A673 (cell line): Measurements from ENCODE around the gene PFKFB4. TPM values are rescaled to one million over a fixed set of nuclear protein-coding genes. Genes with fewer than 3 reads are reported as not detected.

Experiments
- BruUV-seq: library from RNA; stranded (reverse); fragments of 400-500 nt; replicated peaks from 2 replicates; lab custom pipeline; 2021; lab: Mats Ljungman, UMichigan
- CTCF ChIA-PET: fragments of 300-600 bp; sonication (Branson Sonifier 250); formaldehyde crosslinking; loops from one replicate; lab custom pipeline; 2022; ENCODE audit warnings: antibody characterized with exemption; lab: Charles Lee
- POLR2A ChIA-PET: fragments of 300-600 bp; sonication (Branson Sonifier 250); formaldehyde crosslinking; loops from one replicate; lab custom pipeline; 2022; ENCODE audit warnings: antibody characterized with exemption; ENCODE audit not compliant: low non-redundant PET; lab: Charles Lee
- DNase-seq: peaks from one replicate; pipeline ENCODE4 v3.0.0-alpha.2; 2015; ENCODE audit warnings: low spot score
- H3K27ac ChIP-seq: fragments of 200-600 bp; sonication (generic); 2 replicates; pipeline ENCODE4 v1.5.1; 2016; ENCODE audit warnings: mixed run types, low read depth, mild to moderate bottlenecking, mixed read lengths, antibody characterized with exemption, low read length; ENCODE audit not compliant: poor library complexity, severe bottlenecking
- H3K27me3 ChIP-seq: fragments of 200-600 bp; sonication (generic); replicated peaks from 2 replicates; pipeline ENCODE4 v1.6.1; 2017; ENCODE audit warnings: mixed run types, low read depth, mild to moderate bottlenecking, mixed read lengths, antibody characterized with exemption, low read length; ENCODE audit not compliant: insufficient read depth, poor library complexity
- H3K36me3 ChIP-seq: fragments of 200-600 bp; sonication (generic); 2 replicates; pipeline ENCODE4 v1.6.1; 2016; ENCODE audit warnings: mixed run types, mild to moderate bottlenecking, mixed read lengths, antibody characterized with exemption, low read length; ENCODE audit not compliant: insufficient read depth, poor library complexity, severe bottlenecking
- H3K4me1 ChIP-seq: fragments of 200-600 bp; sonication (generic); 2 replicates; pipeline ENCODE4 v1.6.1; 2017; ENCODE audit warnings: mixed run types, mild to moderate bottlenecking, mixed read lengths, antibody characterized with exemption, low read length; ENCODE audit not compliant: insufficient read depth, poor library complexity, severe bottlenecking
- H3K4me3 ChIP-seq: fragments of 200-600 bp; sonication (generic); 2 replicates; pipeline ENCODE4 v1.5.1; 2016; ENCODE audit warnings: low read depth, mixed run types, mild to moderate bottlenecking, mixed read lengths, low read length; ENCODE audit not compliant: poor library complexity, severe bottlenecking
- H3K9me3 ChIP-seq: fragments of 200-600 bp; sonication (generic); 2 replicates; pipeline ENCODE4 v1.6.1; 2016; ENCODE audit warnings: mixed run types, low read depth, mild to moderate bottlenecking, mixed read lengths, antibody characterized with exemption, low read length; ENCODE audit not compliant: poor library complexity, severe bottlenecking
- CTCF ChIP-seq: fragments of 300-800, 200-600 bp; sonication (generic); conservative IDR thresholded peaks from 2 replicates; pipeline ENCODE4 v1.5.1; 2017; ENCODE audit warnings: low read depth, mild to moderate bottlenecking, antibody characterized with exemption, low read length, moderate library complexity, mixed read lengths
- EZH2 ChIP-seq: fragments of 200-600 bp; sonication (generic); IDR thresholded peaks from 2 replicates; pipeline ENCODE4 v1.6.1; 2017; ENCODE audit warnings: borderline replicate concordance, low read depth, mild to moderate bottlenecking, mixed read lengths, antibody characterized with exemption, low read length; ENCODE audit not compliant: poor library complexity, severe bottlenecking
- intact Hi-C: fragments of 100-400 bp; cut with micrococcal nuclease; formaldehyde crosslinking; loops from one replicate; pipeline ENCODE4 v1.10.0; 2022; ENCODE audit not compliant: unreplicated experiment
- total RNA-seq: library from RNA; stranded (reverse); gene quantifications from 2 replicates; pipeline ENCODE4 v1.2.3, GENCODE V29; 2021

The PFKFB4 gene
- total RNA-seq, 1 experiment from 2014 or later: 5.0 TPM

DNA sequence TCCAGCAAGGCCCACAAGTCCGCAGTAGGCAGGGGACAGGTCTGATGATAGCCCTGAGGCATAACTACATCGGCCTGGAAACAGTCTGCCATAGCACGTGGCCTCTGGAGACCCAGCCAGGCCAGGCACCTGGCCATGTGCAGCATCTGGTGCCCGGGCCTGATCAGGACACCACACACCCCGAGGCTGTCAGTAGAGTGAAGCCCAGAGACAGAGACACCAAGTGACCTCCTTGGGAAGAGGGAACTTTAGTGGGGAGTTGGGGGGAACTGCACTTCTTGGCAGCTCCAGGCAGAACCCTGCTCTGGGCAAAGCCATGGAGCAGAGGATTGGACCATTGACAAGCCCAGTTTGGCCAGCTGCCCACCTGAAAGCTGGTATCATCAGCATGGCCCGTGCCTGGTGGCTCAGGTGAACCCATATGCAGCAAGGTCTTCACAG is 53.9 kb downstream of the PFKFB4 start:
- ChIA-PET CTCF (no interaction called here), POLR2A (no interaction called here)
- no peaks in the 10 kb centered on the region for H3K36me3 ChIP-seq
- DNase-seq: no peak
- H3K27ac ChIP-seq: no peak overlapping the region
- H3K9me3 ChIP-seq: no peaks in the 10 kb centered on the region
- no peak overlapping the region for H3K4me3 ChIP-seq
- BruUV-seq: no TSS peak
- TF ChIP-seq EZH2 (no peak), CTCF (no peak)
- intact Hi-C loops: no loop called here
- H3K4me1 ChIP-seq: peaks cover 5% of the 10 kb centered on the region
- H3K27me3 ChIP-seq: no peaks in the 10 kb centered on the region

GRCh38 chr3:48502121-48502520 is 54.5 kb downstream of the PFKFB4 start:
- ChIA-PET POLR2A (no interaction called here), CTCF (no interaction called here)
- intact Hi-C loops: no loop called here
- H3K27ac ChIP-seq: no peak overlapping the region
- no peak overlapping the region for H3K4me3 ChIP-seq
- H3K36me3 ChIP-seq: no peaks in the 10 kb centered on the region
- no peak for TF ChIP-seq CTCF
- TF ChIP-seq EZH2: no peak
- no peaks in the 10 kb centered on the region for H3K27me3 ChIP-seq
- H3K9me3 ChIP-seq: no peaks in the 10 kb centered on the region
- BruUV-seq: no TSS peak
- DNase-seq: no peak
- H3K4me1 ChIP-seq: peaks cover 5% of the 10 kb centered on the region

DNA sequence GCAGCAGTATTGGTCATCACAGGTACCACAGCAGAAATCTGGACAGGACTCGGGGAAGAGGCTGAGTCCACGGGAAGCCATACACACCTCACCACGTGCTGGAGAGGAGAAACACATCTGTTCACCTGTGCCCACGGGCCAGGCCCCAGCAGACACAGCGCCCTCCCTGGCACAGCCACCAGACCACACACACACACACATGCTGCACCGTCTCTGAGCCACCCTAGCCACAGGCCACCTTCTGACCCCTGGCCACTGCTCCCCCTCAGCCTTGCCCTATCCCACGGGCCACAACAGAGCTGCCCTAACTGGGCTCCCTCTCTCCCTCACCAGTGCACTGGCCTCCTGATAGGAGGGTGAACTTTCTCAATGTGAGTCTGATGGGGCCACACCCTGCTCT is 55.4 kb downstream of the PFKFB4 start:
- Histone ChIP-seq H3K4me1 (peaks cover 5% of the 10 kb centered on the region), H3K36me3 (no peaks in the 10 kb centered on the region), H3K27me3 (no peaks in the 10 kb centered on the region), H3K27ac (no peak overlapping the region), H3K4me3 (no peak overlapping the region), H3K9me3 (no peaks in the 10 kb centered on the region)
- no peak for DNase-seq
- intact Hi-C loops: no loop called here
- no TSS peak for BruUV-seq
- POLR2A ChIA-PET: no interaction called here
- TF ChIP-seq EZH2: no peak
- no peak for TF ChIP-seq CTCF
- CTCF ChIA-PET: no interaction called here
